HG03159 (cell line): Measurements from ENCODE around the gene PRH1.

ENCODE experiments used
- ATAC-seq: cut with Tn5 transposase; IDR thresholded peaks from one replicate; pipeline ENCODE4 v1.9.1; 2021; ENCODE audit warnings: mild to moderate bottlenecking, moderate library complexity; ENCODE audit not compliant: unreplicated experiment

Gene PRH1

DNA sequence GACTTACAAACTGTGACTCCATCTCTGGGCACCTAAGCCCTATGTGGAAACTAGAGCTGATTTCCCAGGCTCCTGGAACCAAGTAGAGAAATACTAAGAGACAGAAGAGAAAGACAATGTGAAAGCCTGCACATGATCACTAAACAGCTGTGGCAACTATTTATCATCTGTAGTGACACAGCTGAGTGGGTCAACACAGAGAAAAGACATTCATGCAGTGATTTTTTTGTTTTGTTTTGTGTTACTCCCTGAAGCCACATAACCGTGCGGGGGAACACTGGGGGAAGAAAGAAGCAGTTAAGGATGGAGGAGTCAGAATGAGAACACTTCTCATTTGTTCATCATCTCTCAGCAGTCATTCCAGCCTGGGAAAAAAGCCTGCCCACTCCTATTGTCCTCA, 36.3 kb downstream of the PRH1 start:
- ATAC-seq: no peak

DNA sequence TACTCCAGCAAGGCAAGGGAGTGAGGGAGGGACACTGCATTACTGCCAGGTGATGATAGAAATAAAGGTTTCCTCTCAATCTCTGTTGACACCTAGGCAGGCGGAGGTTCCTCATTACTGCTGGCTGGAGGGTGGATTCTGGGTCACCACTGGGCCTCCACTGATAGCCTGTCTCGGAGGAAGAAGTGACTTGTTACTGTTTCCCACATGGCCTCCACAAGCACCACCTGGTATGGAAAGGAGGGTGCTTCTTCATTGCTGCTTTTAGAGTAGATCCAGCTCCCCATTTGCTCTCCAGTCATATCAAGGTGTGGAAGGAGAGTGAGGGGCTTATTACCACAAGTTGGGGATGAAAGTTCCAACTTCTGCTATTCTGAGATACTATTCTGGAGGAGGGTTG, 41.2 kb downstream of the PRH1 start:
- ATAC-seq: no peak

- no peak for ATAC-seq
These were observed 45.6 kb downstream of the PRH1 start for GRCh38 chr12:10838461-10838860.
